Liver (tissue), 3 donors: Measurements from ENCODE around the gene DENND11.

Experiments used
- CTCF ChIP-seq: fragments of 150-350 bp; IDR thresholded peaks from 2 replicates; pipeline ENCODE4 v1.5.1; 2017; ENCODE audit warnings: improper control_type of control experiment, low read depth, low read length; ENCODE audit not compliant: missing input control
- EGR1 ChIP-seq, 2 donors: IDR thresholded peaks; 2 replicates each; pipeline ENCODE4 v1.6.1; 2016 to 2018; ENCODE audit warnings: antibody characterized with exemption in 2 of 2, low read depth in 2 of 2
- GABPA ChIP-seq, 2 donors: IDR thresholded peaks in 1 of 2; conservative IDR thresholded peaks in 1 of 2; 2 replicates each; pipeline ENCODE4 v1.6.1; 2016; ENCODE audit warnings: antibody characterized with exemption in 2 of 2, mild to moderate bottlenecking in 1 of 2, moderate library complexity in 1 of 2
- MAX ChIP-seq: IDR thresholded peaks from 2 replicates; pipeline ENCODE4 v1.6.1; 2016; ENCODE audit warnings: antibody characterized with exemption
- NR2F2 ChIP-seq: IDR thresholded peaks from 2 replicates; pipeline ENCODE4 v1.6.1; 2016; ENCODE audit warnings: antibody characterized with exemption
- RAD21 ChIP-seq, 2 donors: IDR thresholded peaks; 2 replicates each; pipeline ENCODE4 v1.6.1; 2016; ENCODE audit warnings: antibody characterized with exemption in 2 of 2, mild to moderate bottlenecking in 2 of 2
- REST ChIP-seq: IDR thresholded peaks from 2 replicates; pipeline ENCODE4 v1.6.1; 2016; ENCODE audit warnings: antibody characterized with exemption, mild to moderate bottlenecking
- TAF1 ChIP-seq: conservative IDR thresholded peaks from 2 replicates; pipeline ENCODE4 v1.6.1; 2016; ENCODE audit warnings: antibody characterized with exemption, mild to moderate bottlenecking
- YY1 ChIP-seq: IDR thresholded peaks from 2 replicates; pipeline ENCODE4 v1.6.1; 2016; ENCODE audit warnings: antibody characterized with exemption, mild to moderate bottlenecking
- TF ChIP-seq, protein P1 (sequence below): IDR thresholded peaks from 2 replicates; pipeline ENCODE4 v1.6.1; 2016; ENCODE audit warnings: antibody characterized with exemption
- donor health status: healthy.
- donor health status: healthy.

DNA sequence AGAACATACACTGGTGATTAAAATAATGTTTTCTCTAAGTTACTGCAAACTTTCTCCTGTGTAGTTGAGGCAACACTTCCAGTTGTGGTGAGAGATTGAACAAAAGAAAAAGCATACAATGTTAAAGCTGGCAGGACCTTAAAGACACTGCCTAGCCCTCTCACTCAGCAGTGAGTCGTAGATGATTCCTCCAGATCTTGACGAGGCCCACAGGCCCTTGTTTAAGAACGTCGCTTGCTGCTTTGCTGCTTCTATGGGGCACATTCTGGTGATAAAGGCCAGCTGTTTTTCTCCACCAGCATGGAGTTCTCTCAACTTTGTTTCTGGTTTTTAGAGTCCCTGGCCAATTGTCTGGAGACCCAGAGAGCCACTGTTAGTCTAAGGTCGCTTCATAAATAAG, 2.8 kb upstream of the DENND11 start:
- TF ChIP-seq RAD21 (IDR thresholded peaks at IDR 0.05): no peak
- TF ChIP-seq NR2F2: no peak
- TF ChIP-seq CTCF: no peak
- TF ChIP-seq MAX: no peak
- TF ChIP-seq, protein P1, sequence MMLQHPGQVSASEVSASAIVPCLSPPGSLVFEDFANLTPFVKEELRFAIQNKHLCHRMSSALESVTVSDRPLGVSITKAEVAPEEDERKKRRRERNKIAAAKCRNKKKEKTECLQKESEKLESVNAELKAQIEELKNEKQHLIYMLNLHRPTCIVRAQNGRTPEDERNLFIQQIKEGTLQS: no peak
- no peak for TF ChIP-seq EGR1 (IDR thresholded peaks at IDR 0.05; ENCODE audit: low read depth in 2 of 2)
- TF ChIP-seq REST: no peak
- TF ChIP-seq GABPA (IDR thresholded peaks at IDR 0.05 in 1 of 2, conservative IDR thresholded peaks at IDR 0.05 in 1 of 2): no peak
- TF ChIP-seq YY1: no peak
- TF ChIP-seq TAF1: no peak
